KG1 (cell line): ENCODE results near the gene MTURN.
A peak's percentile ranks its signal among the peaks of the same experiment; 100 is the strongest.

Source experiments
- DNase-seq: peaks from one replicate; lab custom pipeline; 2025; lab: John Stamatoyannopoulos, UW

MTURN gene

DNA sequence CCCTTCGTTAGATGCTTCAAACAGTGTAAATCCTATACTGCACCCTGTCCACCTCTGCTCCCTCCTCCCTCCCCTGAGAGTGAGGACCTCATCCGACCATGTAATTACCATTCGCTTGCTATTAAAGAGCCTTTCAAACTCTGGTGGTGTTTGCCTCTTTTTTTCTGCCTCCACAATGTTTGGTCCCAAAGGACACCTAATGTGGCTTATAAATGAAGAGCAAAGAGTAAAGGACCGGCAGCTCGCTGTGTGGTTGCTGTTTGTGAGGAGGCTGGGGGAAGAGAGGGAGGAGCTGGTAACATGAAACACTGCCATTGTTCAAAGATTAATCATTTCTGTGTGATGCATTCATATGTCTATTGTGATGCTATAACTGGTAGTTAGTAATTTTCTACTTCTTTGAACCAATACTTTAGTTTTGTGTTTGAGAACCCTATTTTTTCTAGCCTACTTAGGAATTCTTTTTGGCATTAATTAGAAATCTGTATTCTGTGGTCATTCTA lies 27.9 kb downstream of the MTURN start:
- no peak for DNase-seq

DNA sequence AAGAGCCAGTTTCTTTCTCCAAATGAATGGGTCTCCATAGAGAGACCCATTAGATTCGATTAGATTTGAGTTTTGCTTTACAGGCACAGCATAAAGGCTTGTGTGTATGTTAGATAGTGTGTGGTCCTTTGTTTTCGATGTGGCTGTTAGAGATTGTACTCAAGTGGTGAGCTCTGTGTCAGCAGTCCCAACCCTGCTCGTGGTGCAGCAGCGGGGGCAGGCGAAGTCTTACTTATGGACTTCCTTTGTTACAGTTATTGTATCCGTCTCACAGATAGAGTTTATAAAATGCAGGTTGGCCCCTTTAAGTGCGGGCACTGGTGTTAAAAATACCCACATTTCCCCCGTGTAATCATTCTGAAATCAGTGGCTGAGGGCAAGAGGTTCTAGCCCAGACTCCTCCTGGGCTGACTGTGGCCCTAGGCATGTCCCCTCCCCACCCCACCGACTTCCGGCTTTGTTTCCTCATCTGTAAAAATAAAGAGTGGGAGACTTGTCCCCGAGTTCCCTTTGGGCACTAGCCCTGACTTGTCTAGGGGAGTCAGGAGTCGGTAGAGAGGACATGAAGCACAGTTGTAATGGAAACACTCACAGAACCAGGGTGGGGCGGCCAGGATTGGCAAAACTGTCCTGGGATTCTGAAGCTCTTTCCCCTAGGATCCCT lies 28.6 kb downstream of the MTURN start:
- DNase-seq: peak; percentile 60

DNA sequence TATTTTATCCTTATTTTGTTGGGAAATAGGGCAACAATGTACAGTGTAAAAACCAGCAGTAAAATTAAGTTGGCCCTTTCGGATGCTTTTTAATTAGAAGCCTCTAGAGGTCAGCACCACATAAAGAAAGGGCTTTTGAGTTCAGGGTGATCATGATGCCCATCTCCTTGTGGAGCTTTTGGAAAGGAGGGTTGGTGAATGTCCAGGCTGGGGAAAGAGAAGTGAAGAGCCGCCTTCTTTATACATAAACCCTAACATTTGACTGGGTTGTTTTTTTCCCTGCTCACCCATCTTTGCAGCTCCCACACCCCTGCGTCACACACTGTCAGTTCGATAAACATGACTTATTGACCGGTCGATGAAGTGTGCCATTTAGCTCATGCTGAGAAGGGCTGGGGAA lies 29.8 kb downstream of the MTURN start:
- peak; percentile 51 for DNase-seq

DNA sequence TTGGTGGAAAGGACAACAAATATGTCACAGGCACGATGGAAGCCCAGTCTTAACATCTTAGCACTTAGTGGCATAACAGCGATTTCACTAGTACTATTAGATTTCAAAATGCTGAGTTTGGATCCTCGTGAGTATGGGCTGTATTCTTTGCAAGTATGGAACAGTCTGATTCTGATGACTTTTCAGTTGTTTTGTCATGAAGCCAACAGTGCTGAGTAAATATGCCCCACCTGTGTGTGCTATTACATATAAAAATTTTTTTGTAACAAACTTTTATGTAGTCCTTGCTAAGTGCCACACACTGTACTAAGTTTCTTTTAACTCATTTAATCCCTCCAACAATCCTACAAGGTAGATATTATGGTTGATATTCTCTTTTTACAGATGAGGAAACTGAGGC lies 30.8 kb downstream of the MTURN start:
- DNase-seq: no peak

DNA sequence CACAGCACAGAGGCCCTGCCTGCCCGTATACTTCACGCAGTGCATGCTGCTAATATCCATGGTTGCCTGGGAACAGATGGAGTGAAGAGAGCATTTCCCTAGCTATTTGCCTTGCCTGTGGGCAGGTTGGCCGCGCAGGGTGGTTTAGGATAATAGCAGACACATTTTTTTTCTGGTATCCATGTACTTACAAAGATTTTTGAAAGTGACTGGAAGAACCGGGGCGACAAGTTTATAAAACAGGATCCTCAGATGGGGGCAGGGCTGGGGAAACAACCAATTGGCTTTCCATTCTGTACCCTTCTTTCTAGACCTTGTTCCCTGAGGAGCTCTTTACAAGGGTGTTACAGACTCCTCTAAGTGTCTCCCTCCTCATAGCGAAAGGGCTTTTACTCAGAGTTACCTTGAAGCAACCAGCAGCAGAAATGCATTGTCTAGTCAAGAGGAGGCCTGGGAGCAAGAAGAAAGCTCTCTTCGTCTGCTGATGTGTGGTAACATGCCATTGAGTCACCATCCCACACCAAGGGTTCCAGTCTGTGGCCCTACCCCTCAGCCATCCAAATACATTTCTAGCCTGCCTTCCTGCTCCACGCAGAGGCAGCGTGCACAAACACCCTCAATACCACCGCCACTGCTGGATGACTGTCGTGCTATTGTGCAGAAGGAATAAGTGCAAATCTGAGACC lies 31.5 kb downstream of the MTURN start:
- no peak for DNase-seq

DNA sequence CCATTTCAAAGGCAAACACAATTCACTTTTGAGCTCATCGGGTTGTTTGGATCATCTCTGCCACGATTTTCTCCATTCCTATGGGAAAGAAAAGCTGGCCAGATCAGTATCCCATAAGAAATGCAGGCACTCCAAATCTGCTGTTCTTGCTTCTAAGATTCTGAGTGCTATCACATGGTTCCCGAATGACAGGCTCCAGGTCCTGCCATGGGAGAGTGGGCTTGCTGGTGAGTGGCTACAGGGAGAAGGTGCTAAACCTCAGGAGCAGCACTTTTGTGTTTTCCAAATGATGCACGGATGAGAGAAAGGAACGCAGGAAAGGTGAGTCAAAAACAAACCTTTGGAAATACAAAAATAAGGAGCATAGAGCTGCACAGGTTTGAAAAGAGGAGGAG lies 32.1 kb downstream of the MTURN start:
- DNase-seq: no peak

DNA sequence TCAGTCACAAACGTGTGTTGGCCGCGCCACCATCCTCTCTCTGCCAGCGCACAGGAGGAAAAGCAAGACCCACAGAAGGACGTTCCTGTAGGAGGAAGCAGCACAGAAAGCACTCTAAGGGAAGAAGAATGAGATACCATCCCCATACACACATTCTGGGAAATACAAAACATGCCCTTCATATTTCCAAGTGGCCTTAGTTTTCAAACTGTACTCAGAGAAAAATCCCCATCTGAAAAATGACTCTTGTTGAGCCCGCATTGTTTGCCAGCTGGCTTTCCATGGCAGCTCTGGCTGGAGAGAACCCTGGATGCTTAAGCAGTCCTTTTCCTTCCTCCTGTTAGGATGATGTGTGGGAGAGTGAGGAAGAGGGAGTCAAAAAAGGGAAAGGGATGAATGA lies 33.1 kb downstream of the MTURN start:
- no peak for DNase-seq

DNA sequence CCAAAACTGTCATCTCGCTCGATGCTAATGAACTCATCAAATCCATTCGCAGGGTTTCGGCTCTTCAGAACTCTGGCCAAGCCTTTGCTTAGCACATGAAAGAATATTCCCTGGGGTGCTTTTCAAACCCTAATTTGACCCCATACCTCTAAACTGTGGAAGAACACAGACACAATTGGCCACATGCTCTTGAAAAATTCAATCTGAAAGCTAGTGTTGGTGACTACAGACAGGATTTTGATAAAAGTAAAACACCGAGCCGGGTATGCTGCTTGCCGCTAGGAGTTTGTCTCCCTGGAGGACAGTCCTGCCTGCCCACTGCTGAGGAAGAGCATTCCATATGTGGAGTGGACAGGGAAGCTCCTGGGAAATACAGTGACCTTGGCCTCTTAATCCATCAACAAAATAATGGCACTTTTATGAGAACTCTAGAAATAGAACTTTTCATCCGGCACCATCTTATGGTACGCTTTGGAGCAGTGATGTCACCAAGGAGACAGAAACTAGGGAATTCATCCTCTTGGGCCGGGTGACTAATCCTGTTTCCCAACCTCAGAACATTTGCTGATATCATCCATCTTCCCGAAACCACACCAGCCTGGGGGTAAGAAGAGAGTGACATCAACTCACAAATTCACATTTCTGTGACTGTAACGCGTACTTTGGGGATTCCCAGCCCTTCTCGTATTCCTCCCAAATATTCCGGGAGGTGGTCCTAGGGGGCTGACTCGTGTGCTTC lies 34.2 kb downstream of the MTURN start:
- no peak for DNase-seq

DNA sequence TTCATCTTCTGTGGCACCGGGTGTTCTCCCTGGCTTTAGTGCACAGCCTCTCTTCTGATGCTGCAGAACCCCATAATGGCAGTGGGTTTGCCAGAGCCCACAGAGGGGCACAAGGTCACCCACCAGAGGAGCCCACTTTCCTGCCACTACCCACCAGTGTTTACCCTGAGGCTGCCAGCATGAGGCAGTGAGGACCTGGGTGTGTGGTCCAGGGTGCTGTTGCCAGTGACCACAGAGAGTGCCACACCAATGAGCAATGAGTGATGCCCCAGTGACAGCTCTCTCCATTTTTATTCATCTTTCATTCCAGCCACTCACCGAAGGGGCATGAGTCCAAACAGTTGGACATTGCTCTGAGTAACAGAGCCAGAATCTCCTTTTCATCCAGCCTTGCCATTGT lies 34.8 kb downstream of the MTURN start:
- no peak for DNase-seq

DNA sequence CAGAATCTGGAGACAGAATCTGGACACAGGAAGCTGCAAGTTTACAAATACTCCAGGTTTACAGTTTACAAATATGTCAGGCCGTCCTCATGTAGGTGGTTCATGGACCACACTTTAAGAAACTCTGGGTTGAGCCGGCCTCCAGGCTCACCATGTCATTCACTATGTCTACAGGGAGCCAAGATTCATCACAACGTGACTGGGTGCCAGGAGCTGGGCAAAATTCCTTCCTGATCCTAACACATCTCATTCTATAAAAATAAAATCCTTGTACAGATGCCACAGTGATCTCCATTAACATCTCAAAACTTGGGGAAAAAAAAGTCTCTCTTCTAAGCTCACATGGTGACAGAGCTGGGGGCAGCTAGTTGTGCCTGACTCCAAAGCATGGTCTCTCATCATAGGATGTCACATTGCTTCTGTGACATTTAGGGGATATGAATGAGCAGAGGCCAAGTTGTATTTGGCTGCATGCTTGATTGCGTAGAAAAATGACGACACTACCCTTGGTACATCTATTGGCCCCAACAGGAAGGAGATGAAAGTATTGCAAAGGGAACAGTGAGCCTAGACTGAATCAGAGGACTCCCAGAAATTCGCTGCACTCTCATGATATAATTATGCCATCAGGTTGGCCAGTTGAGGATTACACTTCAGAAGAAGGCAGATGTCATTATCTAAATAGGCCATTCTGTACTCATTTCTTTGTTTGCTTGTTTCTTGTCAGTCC lies 35.9 kb downstream of the MTURN start:
- DNase-seq: no peak

DNA sequence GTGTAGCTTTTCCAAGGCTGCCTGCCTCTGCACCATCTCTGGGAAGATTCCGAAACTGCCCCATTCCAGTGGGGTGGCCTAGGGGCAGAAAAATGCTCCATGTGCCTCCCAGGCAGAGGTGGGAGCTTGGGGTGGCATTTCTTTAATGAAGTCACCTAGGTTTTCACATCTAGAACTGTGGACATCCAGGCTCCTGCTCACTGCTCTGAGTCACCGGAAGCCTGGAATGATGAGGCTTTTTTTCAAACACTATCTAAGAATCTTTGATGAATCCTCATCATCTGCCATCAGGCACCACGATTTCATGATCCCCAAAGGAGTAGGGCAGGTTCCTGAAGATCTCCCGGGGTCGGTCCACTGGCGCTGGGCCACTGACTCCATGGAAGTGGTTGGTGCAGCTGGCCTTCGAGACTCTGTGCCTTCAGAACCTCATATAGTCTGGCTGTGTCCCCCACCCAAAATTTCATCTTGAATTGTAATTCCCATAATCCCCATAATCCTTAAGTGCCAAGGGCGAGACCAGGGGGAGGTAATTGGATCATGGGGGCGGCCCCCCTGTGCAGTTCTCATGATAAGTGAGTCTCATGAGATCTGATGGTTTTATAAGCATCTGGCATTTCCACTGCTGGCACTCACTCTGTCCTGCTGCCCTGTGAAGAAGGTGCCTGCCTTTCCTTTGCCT lies 37.1 kb downstream of the MTURN start:
- no peak for DNase-seq

DNA sequence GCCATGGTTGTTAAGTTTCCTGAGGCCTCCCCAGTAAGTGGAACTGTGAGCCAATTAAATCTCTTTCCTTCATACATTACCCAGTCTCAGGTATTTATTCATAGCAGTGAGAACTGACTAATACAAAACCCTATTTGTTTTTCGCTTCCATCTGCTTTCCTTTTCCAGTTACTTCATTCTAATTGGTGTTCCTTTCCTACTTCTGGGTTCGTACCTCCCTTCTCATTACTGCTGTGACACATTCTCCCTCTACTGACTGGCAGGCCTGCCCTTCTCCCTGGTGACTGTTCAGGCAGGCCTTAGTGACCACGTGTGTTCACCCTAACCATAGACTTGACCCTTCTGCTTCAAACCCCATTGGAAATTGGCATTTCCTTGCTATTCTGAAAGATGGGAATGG lies 37.7 kb downstream of the MTURN start:
- no peak for DNase-seq

DNA sequence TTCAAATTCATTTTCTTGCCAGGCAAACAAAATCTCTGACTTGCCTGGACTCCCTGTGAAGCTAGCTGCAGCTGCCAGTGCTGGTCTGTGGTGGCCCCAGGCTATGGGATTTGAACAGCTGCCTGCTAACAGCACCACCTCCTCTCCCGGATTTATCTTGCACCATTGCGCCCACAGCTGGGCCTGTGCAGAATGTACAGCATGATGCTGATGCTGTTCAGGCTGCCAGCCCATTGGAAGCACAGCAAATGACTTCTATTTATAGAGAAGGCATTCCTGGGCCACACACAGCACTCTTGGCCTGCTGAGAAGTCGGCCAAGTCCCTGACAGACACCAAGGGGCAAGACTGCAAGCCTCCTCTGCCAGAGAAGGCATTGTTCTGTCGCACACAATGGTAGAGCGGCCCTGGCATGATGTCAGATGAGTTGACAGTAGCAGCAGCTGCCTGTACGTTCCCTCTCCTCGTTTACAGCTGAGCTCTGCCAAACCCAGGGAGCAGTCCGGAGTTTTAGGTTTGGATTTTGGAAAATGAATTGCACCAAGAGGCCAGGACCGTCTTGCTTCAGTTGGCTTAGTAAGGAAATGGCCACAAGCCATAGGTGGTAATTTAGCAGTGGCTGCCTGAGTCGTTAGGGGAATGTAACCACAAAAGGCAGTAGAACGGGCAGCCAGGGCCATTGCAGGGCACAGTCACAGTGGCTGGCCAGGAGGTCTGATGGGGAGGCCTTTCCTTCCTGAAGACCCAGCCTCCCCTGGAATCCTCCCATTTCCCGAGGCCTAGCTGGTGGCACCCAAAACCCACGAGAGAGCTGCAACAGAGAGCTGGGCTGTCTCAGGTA lies 38.5 kb downstream of the MTURN start:
- DNase-seq: no peak

DNA sequence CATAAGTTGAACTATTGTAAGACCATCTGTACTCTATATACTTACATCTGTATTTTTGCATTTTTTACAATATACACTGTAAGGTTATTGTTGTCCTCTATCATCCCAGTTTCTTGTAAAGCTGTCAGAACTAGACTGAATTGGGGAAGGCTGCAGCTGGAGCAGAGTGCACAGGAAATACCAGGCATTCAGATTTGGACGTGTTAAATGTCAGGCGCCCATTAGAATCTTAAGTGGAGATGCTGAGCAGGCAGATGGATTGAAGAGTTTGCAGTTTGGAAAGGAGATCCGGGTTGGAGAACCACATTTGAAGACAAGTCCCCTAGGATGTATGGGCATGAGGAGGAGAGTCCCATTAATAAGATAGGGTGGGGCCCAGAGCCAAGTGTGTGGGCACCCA lies 40.4 kb downstream of the MTURN start:
- DNase-seq: no peak

DNA sequence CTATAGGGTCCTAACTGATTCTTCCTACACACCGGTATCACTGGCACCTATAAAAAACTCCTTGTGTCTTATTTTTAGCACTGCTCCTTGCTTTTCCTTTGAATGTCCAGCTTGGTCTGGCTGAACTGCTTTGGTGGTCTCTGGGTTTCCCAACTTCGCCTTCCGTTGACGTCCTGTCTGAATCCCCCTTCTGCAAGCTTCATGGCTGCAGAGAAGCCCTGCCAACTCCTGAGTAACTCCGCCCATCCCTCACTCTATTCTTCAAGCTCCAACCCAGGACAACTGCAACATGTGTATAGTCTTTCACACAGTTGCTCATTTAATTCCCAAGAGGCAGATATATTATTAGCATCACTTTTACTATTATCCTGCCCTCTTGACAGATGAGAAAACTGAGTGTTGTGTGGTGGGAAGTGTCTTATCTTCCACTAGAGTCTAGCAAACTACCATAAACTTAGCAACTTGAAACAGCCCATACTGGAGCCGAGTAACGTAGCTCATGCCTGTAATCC lies 40.9 kb downstream of the MTURN start:
- no peak for DNase-seq

DNA sequence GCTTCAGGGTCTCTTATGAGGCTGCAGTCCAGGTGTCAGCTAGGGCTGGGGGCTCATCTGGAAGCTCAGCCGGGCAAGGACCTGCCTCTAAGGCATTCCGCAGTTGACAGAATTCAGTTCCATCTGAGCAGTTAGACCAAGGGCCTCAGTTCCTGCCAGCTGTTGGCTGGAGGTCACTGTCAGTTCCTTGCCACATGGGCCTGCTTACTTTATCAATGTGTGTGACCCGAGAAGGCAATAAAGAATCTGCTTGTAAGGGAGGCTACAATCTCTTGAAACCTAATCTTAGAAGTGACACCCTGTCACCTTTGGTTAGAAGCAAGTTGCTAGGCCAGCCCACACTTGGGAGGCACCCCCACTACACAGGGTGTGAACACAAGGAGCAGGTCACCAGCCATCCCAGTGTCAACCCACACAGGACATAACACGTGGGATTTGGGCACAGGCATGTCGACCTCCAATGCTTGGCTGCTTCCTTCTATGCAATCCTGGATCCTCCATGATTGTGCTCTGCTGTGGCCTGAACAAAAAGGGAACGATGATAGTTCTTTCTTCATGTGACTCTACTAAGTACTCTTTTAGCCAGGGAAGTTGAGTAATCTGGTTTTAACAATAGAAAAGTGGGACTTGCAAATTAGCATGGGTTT lies 41.8 kb downstream of the MTURN start:
- DNase-seq: no peak

DNA sequence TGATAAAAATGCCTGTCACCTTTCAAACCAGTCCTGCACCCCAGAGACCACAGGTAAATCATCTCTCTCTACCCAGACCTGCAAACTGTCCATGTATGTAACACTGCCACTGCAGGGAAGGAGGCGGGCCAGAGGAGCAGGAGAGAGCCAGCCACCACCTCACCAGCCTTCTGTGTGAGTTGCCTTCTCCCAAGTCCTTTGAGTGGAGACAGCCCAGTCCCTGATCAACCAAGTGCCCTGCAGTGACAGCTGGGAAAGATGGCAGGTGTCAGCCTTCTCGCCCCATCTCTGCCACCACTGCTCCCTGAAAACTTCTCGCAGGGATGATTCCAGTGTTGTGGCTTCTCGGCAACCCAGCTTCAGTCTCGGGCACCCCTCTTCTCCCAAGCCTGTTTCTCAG lies 42.4 kb downstream of the MTURN start:
- DNase-seq: no peak

DNA sequence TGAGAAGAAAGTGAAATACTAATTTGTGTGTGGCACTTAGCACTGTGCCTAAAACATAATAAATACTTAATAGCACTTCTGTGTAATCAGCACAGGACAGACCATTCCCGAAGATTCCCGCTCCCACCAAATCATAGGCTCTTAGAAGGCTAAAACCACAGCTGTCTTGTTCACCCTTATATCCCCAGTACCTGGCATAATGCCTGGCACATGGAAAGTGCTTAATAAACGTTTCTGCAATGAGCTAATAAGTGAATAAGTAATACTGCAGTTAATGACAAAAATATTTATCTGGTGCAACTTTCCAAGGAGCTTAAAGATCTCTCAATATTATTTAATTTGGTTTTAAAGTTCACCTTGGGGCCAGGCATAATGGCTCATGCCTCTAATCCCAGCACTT lies 43.2 kb downstream of the MTURN start:
- DNase-seq: no peak

DNA sequence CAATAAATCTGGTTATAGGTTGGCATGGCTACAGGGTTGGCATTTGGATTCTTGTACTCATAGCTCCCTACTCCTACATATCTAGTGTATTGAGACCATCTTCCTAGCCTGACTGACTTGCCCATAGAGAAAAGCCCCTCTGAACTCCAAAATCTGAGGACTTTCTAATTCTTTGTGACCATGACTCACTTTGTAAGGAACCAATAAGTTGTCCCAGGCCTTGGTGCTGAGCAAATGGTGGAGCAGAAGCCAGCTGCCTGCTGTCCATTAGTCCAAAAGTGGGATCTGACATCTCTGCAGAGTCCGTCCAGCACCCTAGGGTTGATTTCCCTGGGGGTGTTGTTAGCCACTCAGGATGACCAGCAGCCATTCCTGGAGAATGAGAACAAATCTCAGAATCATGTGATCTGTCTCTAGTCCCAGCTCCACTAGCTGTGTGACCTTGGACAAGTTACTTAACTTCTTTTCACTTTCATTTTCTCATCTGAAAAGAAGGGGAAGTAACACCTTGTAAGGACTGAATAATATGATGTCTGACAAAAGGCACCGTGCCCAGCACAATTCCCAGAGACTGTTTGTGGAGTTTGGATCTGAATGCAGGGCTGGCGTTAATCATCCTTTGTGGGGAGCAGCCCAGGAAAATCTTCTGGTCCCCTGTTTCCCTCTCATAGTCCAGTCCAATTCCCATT lies 44.1 kb downstream of the MTURN start:
- DNase-seq: no peak

DNA sequence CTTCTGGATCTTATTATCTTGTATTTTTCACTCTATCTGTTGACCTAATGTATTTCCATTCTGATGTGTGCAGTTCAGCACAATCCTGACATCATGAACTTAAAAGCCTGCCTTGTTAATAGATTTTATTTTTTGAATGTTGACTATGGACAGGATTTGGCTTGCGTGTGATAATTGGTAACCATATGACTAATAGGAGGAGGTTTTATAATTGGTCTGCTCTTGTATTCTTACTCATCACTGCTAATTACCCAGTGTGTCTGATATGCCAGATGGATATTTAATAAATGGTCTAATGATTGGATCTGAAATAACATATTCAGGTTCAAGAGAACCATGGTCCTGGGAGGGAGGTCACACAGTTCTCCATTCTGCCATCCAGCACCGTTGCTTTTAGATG lies 45.9 kb downstream of the MTURN start:
- no peak for DNase-seq
